ENCODE measurements around the gene UPF2. TPM values are rescaled to one million over a fixed set of nuclear protein-coding genes. Genes with fewer than 3 reads are reported as not detected.

Gene UPF2
- total and polyA plus RNA-seq, 5 donors, result 8.8 to 21.0 (median 17.6) TPM

- H3K27me3 ChIP-seq (ENCODE audit: control insufficient read depth, insufficient read depth), result no peaks in the 10 kb centered on the region
- H3K27ac ChIP-seq (ENCODE audit: low read length), result no peak overlapping the region
- DNase-seq (no peak), ATAC-seq (no peak)
- H3K9me3 ChIP-seq (ENCODE audit: control insufficient read depth, low read length), result no peaks in the 10 kb centered on the region
- H3K4me3 ChIP-seq (ENCODE audit: low read length), result no peak overlapping the region
- intact Hi-C loops (cut with DNase I), result no loop called here
- 96% methylated on average over 8 of the region's 8 CpGs for WGBS
- no peaks in the 10 kb centered on the region for H3K4me1 ChIP-seq (ENCODE audit: control insufficient read depth, insufficient read depth, low read length)
These were observed 112.2 kb downstream of the UPF2 start for GRCh38 chr10:11930312-11930978.

GRCh38 chr10:11927746-11928145 is 114.9 kb downstream of the UPF2 start:
- ATAC-seq, result no peak
- WGBS, result 94% methylated on average over 3 of the region's 3 CpGs
- no peaks in the 10 kb centered on the region for H3K9me3 ChIP-seq (ENCODE audit: control insufficient read depth, low read length)
- no peak for DNase-seq
- no peaks in the 10 kb centered on the region for H3K27me3 ChIP-seq (ENCODE audit: control insufficient read depth, insufficient read depth)
- H3K4me3 ChIP-seq (ENCODE audit: low read length), result no peak overlapping the region
- H3K4me1 ChIP-seq (ENCODE audit: control insufficient read depth, insufficient read depth, low read length), result no peaks in the 10 kb centered on the region
- H3K27ac ChIP-seq (ENCODE audit: low read length), result no peak overlapping the region
- intact Hi-C loops (cut with DNase I), result no loop called here

- DNase-seq (no peak), ATAC-seq (peak in 1 of 2 donors; percentile 67)
- 52% methylated on average over 11 of the region's 11 CpGs for WGBS
These were observed 120.7 kb downstream of the UPF2 start for GRCh38 chr10:11921800-11922392.

GRCh38 chr10:11919271-11919670 is 123.3 kb downstream of the UPF2 start:
- Histone ChIP-seq H3K9me3 (ENCODE audit: control insufficient read depth, low read length) (no peaks in the 10 kb centered on the region), H3K27ac (ENCODE audit: low read length) (no peak overlapping the region), H3K4me3 (ENCODE audit: low read length) (no peak overlapping the region), H3K27me3 (ENCODE audit: control insufficient read depth, insufficient read depth) (no peaks in the 10 kb centered on the region), H3K4me1 (ENCODE audit: control insufficient read depth, insufficient read depth, low read length) (no peaks in the 10 kb centered on the region)
- intact Hi-C loops (cut with DNase I), result no loop called here
- ATAC-seq (no peak), DNase-seq (no peak)
- 87% methylated on average over 7 of the region's 7 CpGs for WGBS

More at GRCh38 chr10:11921800-11922392, 120.7 kb downstream of the UPF2 start:
- Histone ChIP-seq H3K27me3 (ENCODE audit: control insufficient read depth, insufficient read depth) (no peaks in the 10 kb centered on the region), H3K27ac (ENCODE audit: low read length) (no peak overlapping the region), H3K4me3 (ENCODE audit: low read length) (no peak overlapping the region), H3K4me1 (ENCODE audit: control insufficient read depth, insufficient read depth, low read length) (no peaks in the 10 kb centered on the region), H3K9me3 (ENCODE audit: control insufficient read depth, low read length) (no peaks in the 10 kb centered on the region)
- intact Hi-C loops (cut with DNase I), result no loop called here

- ATAC-seq (no peak), DNase-seq (no peak)
- no peaks in the 10 kb centered on the region for H3K27me3 ChIP-seq (ENCODE audit: control insufficient read depth, insufficient read depth)
- no peak overlapping the region for H3K27ac ChIP-seq (ENCODE audit: low read length)
- H3K4me3 ChIP-seq (ENCODE audit: low read length), result no peak overlapping the region
- H3K4me1 ChIP-seq (ENCODE audit: control insufficient read depth, insufficient read depth, low read length), result no peaks in the 10 kb centered on the region
- intact Hi-C loops (cut with DNase I), result no loop called here
- 79% methylated on average over 8 of the region's 8 CpGs for WGBS
- H3K9me3 ChIP-seq (ENCODE audit: control insufficient read depth, low read length), result no peaks in the 10 kb centered on the region
These were observed 124.2 kb downstream of the UPF2 start for GRCh38 chr10:11918384-11918783.

- intact Hi-C loops (cut with DNase I), result no loop called here
- Histone ChIP-seq H3K9me3 (ENCODE audit: control insufficient read depth, low read length) (no peaks in the 10 kb centered on the region), H3K27me3 (ENCODE audit: control insufficient read depth, insufficient read depth) (no peaks in the 10 kb centered on the region), H3K4me3 (ENCODE audit: low read length) (no peak overlapping the region), H3K27ac (ENCODE audit: low read length) (no peak overlapping the region), H3K4me1 (ENCODE audit: control insufficient read depth, insufficient read depth, low read length) (peaks cover 3% of the 10 kb centered on the region)
- ATAC-seq (peak in 1 of 2 donors; percentile 17), DNase-seq (no peak)
- 50% methylated on average over 11 of the region's 11 CpGs for WGBS
These were observed 129.4 kb downstream of the UPF2 start for GRCh38 chr10:11913079-11913641.

- 82% methylated on average over 10 of the region's 10 CpGs for WGBS
- ATAC-seq (no peak), DNase-seq (no peak)
- Histone ChIP-seq H3K27ac (ENCODE audit: low read length) (no peak overlapping the region), H3K4me1 (ENCODE audit: control insufficient read depth, insufficient read depth, low read length) (peaks cover 3% of the 10 kb centered on the region), H3K9me3 (ENCODE audit: control insufficient read depth, low read length) (no peaks in the 10 kb centered on the region), H3K4me3 (ENCODE audit: low read length) (no peak overlapping the region), H3K27me3 (ENCODE audit: control insufficient read depth, insufficient read depth) (no peaks in the 10 kb centered on the region)
- intact Hi-C loops (cut with DNase I), result no loop called here
These were observed 132.5 kb downstream of the UPF2 start for GRCh38 chr10:11910102-11910501.

GRCh38 chr10:11909618-11910017 is 133.0 kb downstream of the UPF2 start:
- ATAC-seq, result peak; percentile 55 to 63
- intact Hi-C loops (cut with DNase I), result no loop called here
- no peaks in the 10 kb centered on the region for H3K27me3 ChIP-seq (ENCODE audit: control insufficient read depth, insufficient read depth)
- no peaks in the 10 kb centered on the region for H3K9me3 ChIP-seq (ENCODE audit: control insufficient read depth, low read length)
- no peak for DNase-seq
- peaks cover 3% of the 10 kb centered on the region for H3K4me1 ChIP-seq (ENCODE audit: control insufficient read depth, insufficient read depth, low read length)
- WGBS, result 36% methylated on average over 10 of the region's 10 CpGs
- no peak overlapping the region for H3K27ac ChIP-seq (ENCODE audit: low read length)
- H3K4me3 ChIP-seq (ENCODE audit: low read length), result no peak overlapping the region

- Histone ChIP-seq H3K9me3 (ENCODE audit: control insufficient read depth, low read length) (no peaks in the 10 kb centered on the region), H3K27me3 (ENCODE audit: control insufficient read depth, insufficient read depth) (no peaks in the 10 kb centered on the region), H3K4me3 (ENCODE audit: low read length) (no peak overlapping the region), H3K27ac (ENCODE audit: low read length) (no peak overlapping the region), H3K4me1 (ENCODE audit: control insufficient read depth, insufficient read depth, low read length) (peaks cover 3% of the 10 kb centered on the region)
- WGBS, result 95% methylated on average over 11 of the region's 11 CpGs
- no peak for DNase-seq
- no peak for ATAC-seq
- intact Hi-C loops (cut with DNase I), result no loop called here
These were observed 133.6 kb downstream of the UPF2 start for GRCh38 chr10:11908991-11909390.

- Histone ChIP-seq H3K27ac (ENCODE audit: low read length) (no peak overlapping the region), H3K27me3 (ENCODE audit: control insufficient read depth, insufficient read depth) (no peaks in the 10 kb centered on the region), H3K9me3 (ENCODE audit: control insufficient read depth, low read length) (no peaks in the 10 kb centered on the region), H3K4me3 (ENCODE audit: low read length) (no peak overlapping the region), H3K4me1 (ENCODE audit: control insufficient read depth, insufficient read depth, low read length) (peaks cover 3% of the 10 kb centered on the region)
- no peak for ATAC-seq
- intact Hi-C loops (cut with DNase I), result no loop called here
- 89% methylated on average over 10 of the region's 10 CpGs for WGBS
- DNase-seq, result no peak
These were observed 134.1 kb downstream of the UPF2 start for GRCh38 chr10:11908536-11908935.

- H3K4me3 ChIP-seq (ENCODE audit: low read length), result no peak overlapping the region
- H3K27ac ChIP-seq (ENCODE audit: low read length), result no peak overlapping the region
- no peaks in the 10 kb centered on the region for H3K9me3 ChIP-seq (ENCODE audit: control insufficient read depth, low read length)
- 93% methylated on average over 18 of the region's 18 CpGs for WGBS
- no peak for DNase-seq
- H3K4me1 ChIP-seq (ENCODE audit: control insufficient read depth, insufficient read depth, low read length), result peaks cover 3% of the 10 kb centered on the region
- peak in 1 of 2 donors; percentile 36 for ATAC-seq
- intact Hi-C loops (cut with DNase I), result no loop called here
- no peaks in the 10 kb centered on the region for H3K27me3 ChIP-seq (ENCODE audit: control insufficient read depth, insufficient read depth)
These were observed 134.7 kb downstream of the UPF2 start for GRCh38 chr10:11907914-11908313.

All from right cardiac atrium (tissue), 5 donors.